PC-9 (cell line): Measurements from ENCODE around the gene RGS6. TPM values are rescaled to one million over a fixed set of nuclear protein-coding genes. Genes with fewer than 3 reads are reported as not detected.

Experiments
- BruUV-seq: library from RNA; stranded (reverse); fragments of 400-500 nt; replicated peaks from 2 replicates; lab custom pipeline; 2021; lab: Mats Ljungman, UMichigan
- CTCF ChIA-PET: fragments of 300-600 bp; sonication (Branson Sonifier 250); formaldehyde crosslinking; loops from one replicate; lab custom pipeline; 2022; ENCODE audit warnings: antibody characterized with exemption; lab: Charles Lee
- POLR2A ChIA-PET: fragments of 300-600 bp; sonication (Branson Sonifier 250); formaldehyde crosslinking; loops from one replicate; lab custom pipeline; 2022; ENCODE audit warnings: antibody characterized with exemption; ENCODE audit not compliant: unreplicated experiment; lab: Charles Lee
- DNase-seq, 2 experiments: peaks; one replicate each; pipeline versions ENCODE4 v3.0.0 to v3.0.0-alpha.2; 2015 to 2022; ENCODE audit warnings: mixed read lengths in 1 of 2
- H2AFZ ChIP-seq: fragments of 200-600 bp; sonication (generic); 2 replicates; pipeline ENCODE4 v1.8.1; 2017; ENCODE audit warnings: antibody characterized with exemption
- H3F3A ChIP-seq: fragments of 200-600 bp; sonication (generic); 2 replicates; pipeline ENCODE4 v1.8.1; 2017; ENCODE audit warnings: antibody characterized with exemption, mild to moderate bottlenecking, low read depth; ENCODE audit not compliant: insufficient read depth
- H3K27ac ChIP-seq: fragments of 200-600 bp; sonication (generic); 2 replicates; pipeline ENCODE4 v1.6.1; 2016; ENCODE audit warnings: mixed run types
- H3K27me3 ChIP-seq: fragments of 200-600 bp; sonication (generic); 2 replicates; pipeline ENCODE4 v1.6.1; 2016; ENCODE audit warnings: low read depth, mixed run types; ENCODE audit not compliant: insufficient read depth
- H3K36me3 ChIP-seq: fragments of 200-600 bp; sonication (generic); 2 replicates; pipeline ENCODE4 v1.6.1; 2016; ENCODE audit warnings: low read depth, mixed run types
- H3K4me1 ChIP-seq: fragments of 200-600 bp; sonication (generic); replicated peaks from 2 replicates; pipeline ENCODE4 v1.6.1; 2016; ENCODE audit warnings: mixed run types; ENCODE audit not compliant: insufficient read depth
- H3K4me2 ChIP-seq: fragments of 200-600 bp; sonication (generic); 2 replicates; pipeline ENCODE4 v1.6.1; 2017; ENCODE audit warnings: mixed run types
- H3K4me3 ChIP-seq: fragments of 200-600 bp; sonication (generic); 2 replicates; pipeline ENCODE4 v1.6.1; 2016; ENCODE audit warnings: mixed run types
- H3K79me2 ChIP-seq: fragments of 200-600 bp; sonication (generic); 2 replicates; pipeline ENCODE4 v1.6.1; 2017; ENCODE audit warnings: low read depth, mixed run types
- H3K9me2 ChIP-seq: fragments of 200-600 bp; sonication (generic); 2 replicates; pipeline ENCODE4 v1.8.1; 2017; ENCODE audit warnings: mild to moderate bottlenecking; ENCODE audit not compliant: insufficient read depth
- H3K9me3 ChIP-seq: fragments of 200-600 bp; sonication (generic); 2 replicates; pipeline ENCODE4 v1.8.1; 2016; ENCODE audit warnings: low read depth; ENCODE audit not compliant: insufficient read depth
- H4K20me1 ChIP-seq: fragments of 200-600 bp; sonication (generic); 2 replicates; pipeline ENCODE4 v1.8.1; 2017; ENCODE audit not compliant: insufficient read depth
- EZH2 ChIP-seq: fragments of 200-600 bp; sonication (generic); IDR thresholded peaks from 2 replicates; pipeline ENCODE4 v1.8.0; 2017; ENCODE audit warnings: antibody characterized with exemption, low read depth
- intact Hi-C: fragments of 100-400 bp; cut with micrococcal nuclease; formaldehyde crosslinking; loops from one replicate; pipeline ENCODE4 v1.10.0; 2022; ENCODE audit not compliant: unreplicated experiment
- total RNA-seq: library from RNA; stranded (reverse); gene quantifications from 2 replicates; pipeline ENCODE4 v1.2.3, GENCODE V29; 2021
- TF ChIP-seq, protein P1 (sequence below): fragments of 200-600 bp; sonication (generic); conservative IDR thresholded peaks from 2 replicates; pipeline ENCODE4 v1.6.1; 2017; ENCODE audit warnings: mixed run types, antibody characterized with exemption, mild to moderate bottlenecking, moderate library complexity

The RGS6 gene
- total RNA-seq, 1 experiment from 2014 or later: not detected

DNA sequence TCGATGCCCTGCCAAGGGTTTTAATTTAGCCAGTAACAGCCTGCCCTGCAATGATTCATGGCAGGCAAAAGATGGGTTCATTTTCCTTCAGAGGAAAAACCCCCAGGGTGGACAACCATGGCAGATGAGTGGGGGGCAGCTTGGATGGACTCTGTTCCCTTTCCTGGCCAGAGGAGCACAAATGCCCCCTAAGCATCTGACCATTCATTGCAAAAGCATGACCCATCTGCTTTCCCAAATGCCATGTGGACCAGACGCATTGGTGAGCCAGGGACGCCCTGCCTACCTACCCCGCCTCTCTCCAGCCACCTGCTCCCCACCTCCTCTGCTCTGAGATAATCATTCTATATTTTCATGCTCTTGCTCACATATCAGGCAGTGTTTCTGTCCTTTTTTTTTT is 679.8 kb downstream of the RGS6 start:
- Histone ChIP-seq H3K27ac (no peak overlapping the region), H3K36me3 (no peaks in the 10 kb centered on the region), H3F3A (no peaks in the 10 kb centered on the region), H3K4me3 (no peak overlapping the region), H2AFZ (no peak overlapping the region), H3K4me2 (no peak overlapping the region), H3K79me2 (no peaks in the 10 kb centered on the region), H3K27me3 (peaks cover 77% of the 10 kb centered on the region), H4K20me1 (no peaks in the 10 kb centered on the region), H3K4me1 (no peaks in the 10 kb centered on the region), H3K9me2 (no peaks in the 10 kb centered on the region), H3K9me3 (no peaks in the 10 kb centered on the region)
- TF ChIP-seq, protein P1, sequence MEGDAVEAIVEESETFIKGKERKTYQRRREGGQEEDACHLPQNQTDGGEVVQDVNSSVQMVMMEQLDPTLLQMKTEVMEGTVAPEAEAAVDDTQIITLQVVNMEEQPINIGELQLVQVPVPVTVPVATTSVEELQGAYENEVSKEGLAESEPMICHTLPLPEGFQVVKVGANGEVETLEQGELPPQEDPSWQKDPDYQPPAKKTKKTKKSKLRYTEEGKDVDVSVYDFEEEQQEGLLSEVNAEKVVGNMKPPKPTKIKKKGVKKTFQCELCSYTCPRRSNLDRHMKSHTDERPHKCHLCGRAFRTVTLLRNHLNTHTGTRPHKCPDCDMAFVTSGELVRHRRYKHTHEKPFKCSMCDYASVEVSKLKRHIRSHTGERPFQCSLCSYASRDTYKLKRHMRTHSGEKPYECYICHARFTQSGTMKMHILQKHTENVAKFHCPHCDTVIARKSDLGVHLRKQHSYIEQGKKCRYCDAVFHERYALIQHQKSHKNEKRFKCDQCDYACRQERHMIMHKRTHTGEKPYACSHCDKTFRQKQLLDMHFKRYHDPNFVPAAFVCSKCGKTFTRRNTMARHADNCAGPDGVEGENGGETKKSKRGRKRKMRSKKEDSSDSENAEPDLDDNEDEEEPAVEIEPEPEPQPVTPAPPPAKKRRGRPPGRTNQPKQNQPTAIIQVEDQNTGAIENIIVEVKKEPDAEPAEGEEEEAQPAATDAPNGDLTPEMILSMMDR: no peak
- no peak for TF ChIP-seq EZH2
- DNase-seq: no peak
- ChIA-PET POLR2A (no interaction called here), CTCF (no interaction called here)
- BruUV-seq: no TSS peak
- intact Hi-C loops: no loop called here

DNA sequence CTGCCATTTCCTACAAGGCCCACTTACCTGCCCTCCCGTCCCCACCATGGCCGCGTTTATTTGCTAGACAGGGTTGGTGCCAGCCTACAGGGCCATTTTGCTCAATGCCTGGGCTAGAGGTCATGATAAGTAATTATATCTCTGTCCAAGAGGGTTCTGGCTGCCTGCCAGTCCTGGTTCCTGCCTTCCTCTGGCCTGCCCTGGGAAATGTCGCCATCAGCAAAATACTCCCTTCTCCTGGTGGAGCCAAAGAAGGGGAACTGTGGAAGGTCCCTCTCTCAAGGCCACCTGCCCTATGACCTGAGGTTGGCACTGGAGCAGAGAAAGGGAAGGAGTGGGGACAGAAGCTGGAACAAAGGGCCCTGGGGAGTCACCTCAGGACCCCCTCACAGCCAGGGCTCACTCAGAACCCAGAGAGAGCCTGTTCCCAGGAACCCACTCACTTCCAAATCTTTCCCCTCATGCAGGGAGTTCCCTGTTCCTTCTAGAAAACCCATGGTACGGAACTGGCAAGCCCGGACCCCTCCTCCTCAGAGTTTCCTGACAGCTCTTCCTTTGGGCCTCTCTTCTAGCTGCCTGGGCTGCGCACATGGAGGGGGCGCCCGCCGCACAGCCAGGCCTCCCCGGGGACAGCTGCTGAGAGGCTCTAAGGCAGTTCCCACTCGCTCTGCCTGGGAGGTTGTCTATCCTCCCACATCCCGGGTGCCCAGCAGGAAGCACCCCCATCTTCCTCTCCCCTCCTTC is 681.2 kb downstream of the RGS6 start:
- H3K9me2 ChIP-seq: no peaks in the 10 kb centered on the region
- no peak for TF ChIP-seq EZH2
- TF ChIP-seq, protein P1: no peak
- peaks cover 77% of the 10 kb centered on the region for H3K27me3 ChIP-seq
- no peak overlapping the region for H3K27ac ChIP-seq
- intact Hi-C loops: no loop called here
- H3K9me3 ChIP-seq: no peaks in the 10 kb centered on the region
- no peaks in the 10 kb centered on the region for H3K79me2 ChIP-seq
- CTCF ChIA-PET: no interaction called here
- POLR2A ChIA-PET: no interaction called here
- no peak overlapping the region for H3K4me2 ChIP-seq
- no peaks in the 10 kb centered on the region for H4K20me1 ChIP-seq
- H3K36me3 ChIP-seq: no peaks in the 10 kb centered on the region
- no TSS peak for BruUV-seq
- DNase-seq: no peak
- no peak overlapping the region for H2AFZ ChIP-seq
- no peak overlapping the region for H3K4me3 ChIP-seq
- H3K4me1 ChIP-seq: no peaks in the 10 kb centered on the region
- no peaks in the 10 kb centered on the region for H3F3A ChIP-seq

DNA sequence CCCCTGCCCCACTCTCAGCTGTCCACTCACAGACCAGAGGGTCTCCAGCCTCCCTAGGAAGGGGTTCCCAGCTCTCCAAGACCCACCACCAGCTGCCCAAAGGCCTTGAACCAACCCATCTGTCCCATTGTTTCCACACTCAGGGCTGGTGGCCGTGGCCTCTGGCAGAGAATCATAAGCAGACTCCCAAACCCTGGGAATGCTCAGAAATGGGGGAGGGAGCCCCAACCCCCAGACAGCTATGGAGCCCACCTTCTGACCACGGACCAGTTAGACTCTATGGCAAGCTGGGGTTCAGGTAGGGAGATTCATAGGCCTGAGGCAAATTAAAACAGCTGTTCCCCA is 681.7 kb downstream of the RGS6 start:
- Histone ChIP-seq H3K27ac (no peak overlapping the region), H3K36me3 (no peaks in the 10 kb centered on the region), H3F3A (no peaks in the 10 kb centered on the region), H3K9me2 (no peaks in the 10 kb centered on the region), H4K20me1 (no peaks in the 10 kb centered on the region), H3K4me3 (no peak overlapping the region), H3K4me2 (no peak overlapping the region), H3K4me1 (no peaks in the 10 kb centered on the region), H3K27me3 (peaks cover 79% of the 10 kb centered on the region), H3K79me2 (no peaks in the 10 kb centered on the region), H2AFZ (no peak overlapping the region), H3K9me3 (no peaks in the 10 kb centered on the region)
- ChIA-PET POLR2A (no interaction called here), CTCF (no interaction called here)
- no peak for DNase-seq
- no peak for TF ChIP-seq EZH2
- TF ChIP-seq, protein P1: no peak
- BruUV-seq: no TSS peak
- intact Hi-C loops: no loop called here
